ENCODE data around the gene NAA80. TPM values are rescaled to one million over a fixed set of nuclear protein-coding genes. Genes with fewer than 3 reads are reported as not detected.
A peak's percentile ranks its signal among the peaks of the same experiment; 100 is the strongest.

The NAA80 gene
- total and polyA plus RNA-seq, 8 donors = 5.6 to 12.7 (median 9.1) TPM

- Histone ChIP-seq H3K4me1 (peaks cover 29 to 65% of the 10 kb centered on the region in 2 donors), H3K27me3 (no peaks in the 10 kb centered on the region), H3K27ac (peak overlapping the region; percentile 94 to 98), H3K4me3 (peak overlapping the region; percentile 59 to 81), H3K9me3 (no peaks in the 10 kb centered on the region), H3K36me3 (no peaks in the 10 kb centered on the region)
- DNase-seq = no peak
- no peak for ATAC-seq
- no peak for TF ChIP-seq CTCF (IDR thresholded peaks at IDR 0.05)
- intact Hi-C loops (cut with DNase I) = no loop called here
Measured at GRCh38 chr3:50340147-50340447, 40.9 kb upstream of the NAA80 start.

- DNase-seq (no peak), ATAC-seq (no peak)
- no peaks in the 10 kb centered on the region for H3K27me3 ChIP-seq
- peak overlapping the region; percentile 59 to 81 for H3K4me3 ChIP-seq
- H3K36me3 ChIP-seq = no peaks in the 10 kb centered on the region
- no peak for TF ChIP-seq CTCF (IDR thresholded peaks at IDR 0.05)
- H3K4me1 ChIP-seq = peaks cover 28 to 66% of the 10 kb centered on the region in 2 donors
- H3K27ac ChIP-seq = peak overlapping the region; percentile 94 to 98
- no peaks in the 10 kb centered on the region for H3K9me3 ChIP-seq
- intact Hi-C loops (cut with DNase I) = no loop called here
Measured at GRCh38 chr3:50339485-50340146, 40.4 kb upstream of the NAA80 start.

- H3K27me3 ChIP-seq = no peaks in the 10 kb centered on the region
- no peaks in the 10 kb centered on the region for H3K9me3 ChIP-seq
- H3K36me3 ChIP-seq = no peaks in the 10 kb centered on the region
- H3K4me3 ChIP-seq = peak overlapping the region in 1 of 2 donors; percentile 81
- intact Hi-C loops (cut with DNase I) = no loop called here
- peaks cover 35 to 73% of the 10 kb centered on the region in 2 donors for H3K4me1 ChIP-seq
- H3K27ac ChIP-seq = peak overlapping the region; percentile 94 to 98
- TF ChIP-seq CTCF (IDR thresholded peaks at IDR 0.05) = no peak
- DNase-seq (no peak), ATAC-seq (no peak)
Measured at GRCh38 chr3:50338965-50339364, 39.8 kb upstream of the NAA80 start.

- intact Hi-C loops (cut with DNase I) = no loop called here
- H3K4me3 ChIP-seq = peak overlapping the region; percentile 51 to 81
- H3K36me3 ChIP-seq = peaks cover 0 to 12% of the 10 kb centered on the region in 2 donors
- TF ChIP-seq CTCF (IDR thresholded peaks at IDR 0.05) = no peak
- DNase-seq = peak; percentile 97 to 100 (median 100)
- H3K4me1 ChIP-seq = peaks cover 36 to 89% of the 10 kb centered on the region in 2 donors
- H3K27me3 ChIP-seq = no peaks in the 10 kb centered on the region
- H3K9me3 ChIP-seq = no peaks in the 10 kb centered on the region
- H3K27ac ChIP-seq = peak overlapping the region; percentile 94 to 98
- peak; percentile 86 for ATAC-seq
Measured at GRCh38 chr3:50337175-50337861, 38.1 kb upstream of the NAA80 start.

- no peak for TF ChIP-seq CTCF (IDR thresholded peaks at IDR 0.05)
- intact Hi-C loops (cut with DNase I) = no loop called here
- H3K4me1 ChIP-seq = peaks cover 35 to 92% of the 10 kb centered on the region in 2 donors
Measured at GRCh38 chr3:50336452-50337174, 37.4 kb upstream of the NAA80 start.

More at GRCh38 chr3:50336452-50337174, 37.4 kb upstream of the NAA80 start:
- H3K4me3 ChIP-seq = peak overlapping the region; percentile 51 to 81
- no peak for DNase-seq
- no peaks in the 10 kb centered on the region for H3K27me3 ChIP-seq
- peak; percentile 21 for ATAC-seq
- peak overlapping the region; percentile 94 to 98 for H3K27ac ChIP-seq
- peaks cover 0 to 19% of the 10 kb centered on the region in 2 donors for H3K36me3 ChIP-seq
- no peaks in the 10 kb centered on the region for H3K9me3 ChIP-seq

All from left lung (tissue), 10 donors.